H1 (cell line): Measurements from ENCODE around the gene ZSCAN20. TPM values are rescaled to one million over a fixed set of nuclear protein-coding genes. Genes with fewer than 3 reads are reported as not detected.

Experiments used
- ATF3 ChIP-seq: IDR thresholded peaks from 2 replicates; pipeline ENCODE4 v1.6.1; 2011; ENCODE audit warnings: low read depth, mild to moderate bottlenecking, low read length; ENCODE audit not compliant: insufficient read depth
- JUND ChIP-seq: IDR thresholded peaks from 2 replicates; pipeline ENCODE4 v1.6.1; 2011; ENCODE audit warnings: mild to moderate bottlenecking, improper control_type of control experiment, low read length
- RAD21 ChIP-seq, 2 experiments: IDR thresholded peaks in 1 of 2; conservative IDR thresholded peaks in 1 of 2; 2 replicates each; pipeline ENCODE4 v1.6.1; 2011; ENCODE audit warnings: low read depth in 2 of 2, low read length in 2 of 2, improper control_type of control experiment in 1 of 2, inconsistent platforms in 1 of 2, mild to moderate bottlenecking in 1 of 2, moderate library complexity in 1 of 2
- RFX5 ChIP-seq: IDR thresholded peaks from 2 replicates; pipeline ENCODE4 v1.6.1; 2011; ENCODE audit warnings: low read depth, low read length, improper control_type of control experiment, borderline replicate concordance
- TCF12 ChIP-seq: IDR thresholded peaks from 2 replicates; pipeline ENCODE4 v1.6.1; 2011; ENCODE audit warnings: low read depth, mild to moderate bottlenecking, low read length
- ZNF274 ChIP-seq: IDR thresholded peaks from 2 replicates; pipeline ENCODE4 v1.7.0; 2012; ENCODE audit warnings: low read length, borderline replicate concordance; ENCODE audit errors: extremely low read depth
- polyA plus RNA-seq, 7 experiments: library from polyadenylated mRNA; depleted of rRNA in 3 of 7; stranded (reverse) in 5 of 7; unstranded in 2 of 7; fragments of >200 nt in 5 of 7; fragments of 200-250 nt in 2 of 7; gene quantifications; 1 replicate in 5 of 7; 2 replicates in 1 of 7; 4 replicates in 1 of 7; pipeline versions ENCODE4 v1.2.1 to v1.2.3, GENCODE V29; 2011 to 2013; ENCODE audit warnings: missing spikeins in 2 of 7, mixed read lengths in 2 of 7
- total RNA-seq: library from RNA; stranded (reverse); fragmentation: NEBNext Ultra II Directional; extraction: Animal tissue kit (Norgen Biotek cat#: 25700); gene quantifications from 2 replicates; pipeline ENCODE4 v1.2.1, GENCODE V29; 2021

The ZSCAN20 gene
- total and polyA plus RNA-seq, 2 of the 8 experiments (the other 6 are each of a cell fraction or from before 2014, with no cell fraction given): 0.70 to 3.4 TPM

- no peak for TF ChIP-seq RFX5
- TF ChIP-seq ZNF274: no peak
- no peak for TF ChIP-seq JUND
- TF ChIP-seq TCF12: no peak
- TF ChIP-seq RAD21 (IDR thresholded peaks at IDR 0.05 in 1 of 2, conservative IDR thresholded peaks at IDR 0.05 in 1 of 2; ENCODE audit: low read depth in 2 of 2, low read length in 2 of 2): no peak
- no peak for TF ChIP-seq ATF3
- TF ChIP-seq, all 59 proteins: peak for 0
Measured at GRCh38 chr1:33501774-33502173, 29.3 kb downstream of the ZSCAN20 start (continued).
